ENCODE data around the gene SVOP. TPM values are rescaled to one million over a fixed set of nuclear protein-coding genes. Genes with fewer than 3 reads are reported as not detected.

The SVOP gene
- total and polyA plus RNA-seq, 2 of the 8 experiments (the other 6 are each of a cell fraction or from before 2014, with no cell fraction given): 0.06 TPM; not detected in 1

DNA sequence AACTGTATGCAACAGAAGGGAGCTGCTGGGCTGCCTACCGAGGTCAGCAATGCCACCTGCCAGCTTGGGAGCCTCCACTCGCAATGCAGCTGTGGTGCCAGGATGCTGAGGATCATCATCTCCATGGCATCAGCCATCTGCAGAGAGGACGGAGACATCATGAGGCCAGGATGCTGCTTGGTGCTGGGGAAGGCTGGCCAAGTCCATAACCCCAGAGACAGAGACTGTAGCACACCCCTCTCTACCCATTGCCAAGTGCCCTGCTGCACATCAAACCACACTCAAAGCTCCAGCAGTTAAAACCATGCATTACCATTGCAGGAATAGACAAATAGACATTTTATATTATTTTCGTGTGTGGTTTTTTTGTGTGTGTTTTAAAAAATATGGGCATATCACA is 43.5 kb downstream of the SVOP start:
- WGBS, 2 experiments (ENCODE audit: extremely low coverage in 1 of 2, insufficient coverage in 1 of 2, insufficient read length in 1 of 2, insufficient replicate concordance in 2 of 2, low coverage in 1 of 2, low lambda C conversion rate in 2 of 2, missing lambda C conversion rate in 1 of 2): 79% methylated on average over 4 of the region's 4 CpGs; no CpG with 5 or more reads in 1 of the 2 experiments
- Histone ChIP-seq H3K9ac (replicated peaks in 1 of 4; ENCODE audit: extremely low read depth in 1 of 4, low read depth in 3 of 4, low read length in 3 of 4) (no peak overlapping the region), H3K4me2 (ENCODE audit: insufficient read depth in 1 of 2, low read depth in 2 of 2, low read length in 2 of 2) (no peak overlapping the region), H3K56ac (replicated peaks; ENCODE audit: insufficient read length, low read depth, low read length) (no peak overlapping the region), H3K4ac (replicated peaks; ENCODE audit: insufficient read length, low read depth, low read length) (no peak overlapping the region), H2BK20ac (ENCODE audit: low read length) (no peak overlapping the region), H2AFZ (ENCODE audit: low read length) (no peak overlapping the region), H2BK120ac (replicated peaks; ENCODE audit: low read depth, low read length) (no peak overlapping the region), H3K23me2 (ENCODE audit: low read depth, low read length) (peaks cover 9% of the 10 kb centered on the region; the same call in 1 of the 2 replicates), H4K91ac (replicated peaks; ENCODE audit: insufficient read length, low read length) (no peak overlapping the region), H3K18ac (ENCODE audit: extremely low read depth, low read length) (no peak overlapping the region), H3K79me2 (ENCODE audit: control insufficient read depth in 1 of 2, insufficient read depth in 2 of 2, low read length in 2 of 2) (no peaks in the 10 kb centered on the region), H3K79me1 (ENCODE audit: low read depth, low read length) (no peaks in the 10 kb centered on the region), H3K14ac (ENCODE audit: insufficient read length) (no peak overlapping the region), H3K36me3 (ENCODE audit: control insufficient read depth in 2 of 4, insufficient read depth in 4 of 4, low read length in 3 of 4) (no peaks in the 10 kb centered on the region), H2BK15ac (ENCODE audit: low read length) (no peak overlapping the region), H3K4me1 (replicated peaks in 1 of 4; ENCODE audit: control insufficient read depth in 3 of 4, insufficient read depth in 4 of 4, low read length in 3 of 4) (no peaks in the 10 kb centered on the region), H4K20me1 (replicated peaks in 1 of 2; ENCODE audit: control insufficient read depth in 1 of 2, insufficient read depth in 2 of 2, low read length in 2 of 2) (peaks cover 0 to 5% of the 10 kb centered on the region in 2 experiments), H3K23ac (ENCODE audit: insufficient read length) (no peak overlapping the region), H3K27me3 (replicated peaks in 1 of 4; ENCODE audit: control insufficient read depth in 3 of 4, extremely low read depth in 1 of 4, insufficient read depth in 3 of 4, low read length in 3 of 4) (no peaks in the 10 kb centered on the region; a peak in 2 of 7 replicates), H3K27ac (ENCODE audit: low read depth, low read length) (no peak overlapping the region), H2BK5ac (ENCODE audit: low read depth, low read length) (no peak overlapping the region), H3K4me3 (ENCODE audit: extremely low read depth in 1 of 4, insufficient read depth in 2 of 4, low read depth in 3 of 4, low read length in 4 of 4) (no peak overlapping the region), H4K8ac (ENCODE audit: extremely low read depth, insufficient read depth, low read length) (no peak overlapping the region), H2AK5ac (ENCODE audit: low read depth, low read length) (no peak overlapping the region), H4K5ac (ENCODE audit: insufficient read length, low read depth, low read length) (no peak overlapping the region), H2BK12ac (ENCODE audit: low read depth, low read length) (no peak overlapping the region), H3K9me3 (ENCODE audit: insufficient read depth in 2 of 2, low read depth in 1 of 2, low read length in 1 of 2) (0 out of 4 replicates have a peak, but pooled peaks cover 0 to 8% of the 10 kb centered on the region in 2 experiments)
- DNase-seq (ENCODE audit: low read depth in 1 of 2, low spot score in 2 of 2) (no peak), FAIRE-seq (no peak)
- POLR2A ChIA-PET (ENCODE audit: partially characterized antibody): interaction anchor here (1.3 kb wide), 1 partner anchor 19 kb away, joined by 3 read pairs; no protein-coding TSS in a partner anchor
- no peak for TF ChIP-seq CBX5 (IDR thresholded peaks at IDR 0.05; ENCODE audit: low read depth, low read length)
- CTCF ChIA-PET (ENCODE audit: partially characterized antibody): interaction anchor here (1.1 to 3.0 kb wide), 5 partner anchors 9 to 174 kb away, joined by 3 to 12 read pairs (median 5); no protein-coding TSS in a partner anchor
